NCI-H82 (cell line): Measurements from ENCODE around the gene TNS4.

Source experiments
- DNase-seq: peaks from one replicate; lab custom pipeline; 2025; lab: John Stamatoyannopoulos, UW

Gene TNS4

DNA sequence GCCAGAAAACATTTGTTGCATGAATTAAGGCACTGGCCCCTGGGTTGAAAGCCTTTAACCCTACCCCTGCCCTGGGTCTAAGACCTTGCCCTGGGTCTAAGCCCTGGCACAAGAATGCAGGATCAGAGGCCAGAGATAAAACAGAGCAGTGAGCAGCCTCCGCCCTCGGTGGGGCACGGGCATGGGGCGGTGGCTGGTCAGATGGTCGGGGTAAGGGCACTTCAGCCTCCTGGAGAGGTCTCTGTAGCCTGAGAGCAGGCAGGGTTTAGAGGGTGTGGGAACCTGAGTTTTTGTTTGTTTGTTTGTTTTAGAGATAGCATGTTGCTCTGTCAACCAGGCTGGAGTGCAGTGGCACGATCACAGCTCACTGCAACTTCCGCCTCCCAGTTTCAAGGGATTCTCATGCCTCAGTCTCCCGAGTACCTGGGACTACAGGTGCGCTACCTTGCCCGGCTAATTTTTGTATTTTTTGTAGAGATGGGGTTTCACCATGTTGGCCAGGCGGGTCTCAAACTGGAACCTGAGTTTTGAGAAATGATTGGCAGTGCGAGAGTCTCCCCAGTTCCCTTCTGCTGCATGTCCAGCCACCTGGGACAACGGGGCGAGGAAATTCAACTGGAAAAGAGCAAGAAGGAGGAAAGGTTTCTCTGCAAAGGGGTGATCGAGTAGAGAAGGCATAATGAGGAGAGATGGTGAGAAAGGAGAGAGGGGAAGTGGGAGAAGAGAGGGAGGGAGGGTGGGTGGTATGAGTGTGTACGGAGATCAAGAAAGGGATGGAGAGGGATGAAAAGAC, 27.7 kb downstream of the TNS4 start:
- DNase-seq = no peak

DNA sequence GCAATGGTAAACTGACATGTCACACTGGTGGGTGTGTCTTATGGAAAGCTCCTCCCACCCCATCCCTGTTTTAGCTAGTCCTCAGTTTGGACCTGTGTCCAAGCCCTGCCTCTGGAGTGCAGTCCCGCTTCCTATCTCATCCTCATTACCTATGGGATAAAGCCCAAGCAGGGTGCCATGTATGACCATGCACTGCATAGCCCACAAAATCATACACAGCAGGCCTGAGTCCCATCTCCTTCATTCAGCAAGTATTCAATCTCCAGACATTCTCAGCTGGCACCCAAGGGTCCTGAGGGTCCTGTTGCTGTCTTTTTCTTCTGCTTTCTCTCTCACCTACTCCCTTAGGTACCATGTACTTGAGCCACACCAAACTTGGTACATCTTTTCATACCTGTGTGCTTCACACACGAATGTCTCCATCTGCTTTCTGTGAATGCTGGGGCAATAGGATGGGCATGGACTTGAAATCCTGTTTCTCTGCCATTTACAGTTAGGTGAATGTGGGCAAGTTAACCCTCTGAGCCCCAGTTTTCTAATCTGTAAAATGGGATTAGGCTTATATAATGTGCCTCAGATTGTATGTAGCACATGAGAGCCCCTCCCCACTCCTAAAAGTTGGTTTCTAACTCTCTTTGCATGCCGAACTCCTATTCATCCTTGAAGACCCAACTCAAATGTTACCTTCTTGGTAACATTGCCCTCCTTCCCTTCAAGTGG, 28.5 kb downstream of the TNS4 start:
- DNase-seq = no peak

DNA sequence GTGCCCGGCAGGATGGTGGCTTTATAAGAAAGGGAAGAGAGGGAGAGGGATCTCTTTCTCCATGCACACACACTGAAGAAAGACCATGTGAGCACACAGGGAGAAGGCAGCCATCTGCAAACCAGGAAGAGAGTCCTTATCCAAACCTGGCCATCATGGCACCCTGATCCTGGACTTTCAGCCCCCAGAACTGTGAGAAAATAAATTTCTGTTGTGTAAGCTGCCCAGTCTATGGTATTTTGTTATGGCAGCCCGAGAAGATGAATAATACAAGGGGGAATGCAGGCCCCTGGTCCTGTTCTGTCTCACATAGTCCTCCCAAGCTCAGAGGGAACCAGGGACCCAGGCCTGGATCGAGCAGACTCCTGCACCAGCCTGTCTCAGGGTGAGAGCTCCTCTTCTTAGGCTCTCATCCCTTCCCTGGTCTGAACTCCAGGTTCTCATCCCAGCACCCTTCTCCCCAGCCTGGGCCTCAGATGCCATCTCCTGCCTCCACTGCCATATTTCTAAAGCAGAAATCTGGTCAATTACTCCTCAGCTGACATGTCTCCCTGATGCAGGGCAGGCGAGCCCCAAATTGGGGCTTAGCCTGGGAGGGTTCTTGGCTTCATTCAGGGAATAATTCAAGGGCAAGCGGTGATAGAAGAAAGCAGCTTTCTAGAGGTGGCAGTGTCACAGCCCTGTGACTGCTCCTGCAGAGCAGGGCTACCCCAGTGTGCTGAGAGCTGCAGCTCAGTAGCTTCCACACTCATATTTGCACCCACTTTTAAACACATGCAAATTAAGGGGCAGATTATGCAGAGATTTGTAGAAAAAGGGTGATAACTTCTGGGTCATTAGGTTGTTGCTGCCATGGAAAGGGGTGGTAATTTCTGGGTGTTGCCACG, 29.3 kb downstream of the TNS4 start:
- DNase-seq = no peak

DNA sequence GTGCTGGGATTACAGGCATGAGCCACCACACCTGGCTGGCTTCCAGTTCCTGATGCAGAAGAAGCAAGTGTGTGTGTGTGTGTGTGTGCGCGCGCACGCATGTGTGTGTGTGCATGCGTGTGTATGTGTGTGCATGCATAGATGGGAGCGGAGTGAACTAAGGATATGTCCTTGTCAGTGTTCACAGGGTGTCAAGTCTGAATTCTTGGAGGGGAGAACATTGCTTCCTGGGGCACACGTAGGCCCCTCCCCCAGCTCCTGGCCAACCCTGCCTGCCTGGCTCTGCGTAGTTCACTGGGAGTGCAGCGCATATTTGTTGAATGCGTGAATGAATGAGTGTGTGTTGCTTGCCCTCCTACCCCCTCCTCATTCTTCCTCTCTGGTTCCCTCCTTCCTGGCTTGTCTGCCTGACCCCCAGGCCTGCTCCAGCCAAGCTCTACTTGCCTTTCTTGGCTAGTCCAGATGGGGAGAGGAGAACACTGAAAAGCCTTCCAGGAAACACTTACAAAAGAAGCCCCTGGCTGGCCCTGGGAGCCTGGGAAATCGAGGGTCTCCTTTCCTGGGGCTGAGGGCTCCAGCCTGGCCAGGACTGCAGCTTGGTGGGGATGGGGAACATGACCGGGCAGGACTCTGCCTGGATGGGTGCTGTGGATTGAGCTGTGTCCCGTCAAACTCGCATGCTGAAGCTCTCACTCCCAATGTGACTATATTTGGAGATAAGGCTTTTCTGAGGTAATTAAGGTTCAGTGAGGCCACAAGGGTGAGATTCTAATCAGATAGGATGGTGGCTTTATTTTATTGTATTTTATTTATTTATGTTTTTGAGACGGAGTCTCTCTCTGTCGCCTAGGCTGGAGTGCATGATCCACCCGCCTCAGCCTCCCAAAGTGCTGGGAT, 30.2 kb downstream of the TNS4 start:
- DNase-seq = no peak

DNA sequence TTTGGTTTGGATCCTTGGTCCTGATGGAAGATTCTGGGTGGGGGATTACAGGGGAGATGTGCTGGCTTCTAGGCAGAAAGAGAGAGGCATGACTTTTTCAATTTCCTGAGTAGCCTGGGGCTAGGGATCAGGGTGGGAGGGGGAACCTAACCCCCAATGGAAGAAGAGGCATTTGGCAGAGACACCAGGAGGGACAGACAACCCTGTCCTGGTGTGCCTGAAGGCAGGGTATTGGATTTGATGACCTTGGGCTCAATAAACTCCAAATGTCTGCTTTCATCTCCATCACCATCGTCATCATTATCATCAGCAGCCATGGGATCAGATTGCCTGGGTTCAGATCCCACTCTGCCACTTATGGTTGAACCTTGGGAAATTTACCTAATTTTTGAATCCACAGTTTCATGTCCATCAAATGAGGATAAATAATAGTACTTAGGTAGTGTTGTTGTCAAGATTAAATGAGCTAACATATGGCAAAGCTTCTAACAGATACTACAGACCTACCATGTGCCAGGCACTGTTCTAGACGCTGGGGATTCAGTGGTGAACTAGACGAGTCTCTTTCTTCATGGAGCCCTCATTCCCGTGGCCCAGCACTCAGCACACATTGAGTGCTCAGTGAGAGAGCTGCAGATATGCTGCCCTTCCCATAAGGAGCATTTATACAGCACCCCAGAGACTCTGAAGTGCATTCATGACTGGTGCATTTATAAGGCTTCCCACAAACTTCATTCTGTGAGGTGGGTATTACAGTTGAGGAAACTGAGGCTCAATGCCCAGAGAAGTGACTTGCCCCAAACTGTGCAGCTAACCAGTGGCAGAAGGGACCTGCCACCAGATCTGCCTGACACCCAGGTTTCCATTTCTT, 31.4 kb downstream of the TNS4 start:
- no peak for DNase-seq

DNA sequence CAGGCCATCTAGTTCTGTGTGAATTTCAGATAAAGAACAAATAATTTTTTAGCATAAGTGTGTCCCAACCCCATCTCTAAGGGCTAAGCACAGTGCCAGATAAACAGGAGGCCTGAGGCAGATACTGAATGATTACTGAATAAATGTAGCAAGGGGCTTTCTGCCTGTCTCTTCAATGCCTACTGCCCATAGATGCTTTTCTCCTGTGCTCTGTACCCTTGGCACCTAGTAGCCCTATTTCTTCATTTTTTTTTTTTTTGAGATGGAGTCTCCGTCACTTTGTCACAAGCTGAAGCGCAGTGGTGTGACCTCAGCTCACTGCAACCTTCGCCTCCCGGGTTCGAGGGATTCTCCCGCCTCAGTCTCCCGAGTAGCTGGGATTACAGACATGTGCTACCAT, 32.9 kb downstream of the TNS4 start:
- DNase-seq = no peak

DNA sequence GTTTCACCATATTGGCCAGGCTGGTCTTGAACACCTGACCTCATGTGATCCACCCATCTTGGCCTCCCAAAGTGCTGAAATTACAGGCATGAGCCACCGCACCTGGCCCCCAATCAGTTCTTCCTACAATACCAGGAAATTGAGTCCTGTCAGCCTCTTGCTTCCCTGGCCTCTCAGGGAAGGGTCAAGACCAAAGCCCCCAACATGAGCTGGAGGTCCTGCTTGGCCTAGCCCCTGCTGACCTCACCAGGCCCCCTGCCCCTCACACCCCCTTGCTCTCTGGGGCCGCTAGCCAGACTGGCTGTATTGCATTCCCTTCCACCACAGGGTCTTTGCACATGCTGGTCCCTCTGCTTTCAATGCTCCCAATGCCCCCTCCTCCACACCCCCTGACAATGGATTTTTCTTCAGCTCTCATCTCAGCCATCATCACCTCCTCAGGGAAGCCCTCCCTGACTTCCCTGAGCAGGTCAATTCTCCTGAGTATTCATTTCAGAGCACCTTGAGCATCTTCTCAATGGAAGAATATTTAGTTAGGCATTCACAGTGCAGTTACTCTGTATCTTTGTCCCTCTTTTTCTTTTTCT, 34.0 kb downstream of the TNS4 start:
- DNase-seq = no peak

DNA sequence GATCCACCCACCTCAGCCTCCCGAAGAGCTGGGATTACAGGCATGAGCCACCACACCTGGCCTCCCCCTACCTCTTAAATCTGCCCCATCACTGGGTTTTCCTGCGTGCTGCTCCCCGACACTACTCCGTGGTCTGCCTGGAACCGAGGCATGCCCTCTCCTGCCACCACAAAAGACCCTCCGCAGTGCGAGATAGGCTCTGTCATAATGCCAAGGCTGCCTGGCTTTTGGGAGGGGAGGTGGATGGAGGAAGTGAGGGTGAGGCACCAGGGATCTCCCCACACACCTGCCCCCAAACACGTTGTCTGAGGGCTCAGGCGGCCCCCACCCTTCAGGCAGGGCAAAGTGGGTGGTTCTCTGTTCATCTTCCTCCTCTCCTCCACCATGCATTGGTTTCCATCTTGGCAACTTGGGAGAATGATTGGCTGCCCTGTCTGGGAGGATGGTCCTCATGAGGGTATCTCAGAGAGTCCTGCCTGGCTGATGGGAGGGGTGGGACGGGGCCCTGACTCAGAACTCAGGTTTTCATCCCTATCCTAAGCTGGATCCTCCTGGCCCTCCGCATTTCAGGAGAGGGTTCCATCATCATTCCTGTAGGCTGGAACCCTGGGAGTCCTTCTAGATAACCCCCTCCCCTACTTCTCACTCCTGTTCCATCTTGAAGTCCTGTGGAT, 35.0 kb downstream of the TNS4 start:
- DNase-seq = no peak

DNA sequence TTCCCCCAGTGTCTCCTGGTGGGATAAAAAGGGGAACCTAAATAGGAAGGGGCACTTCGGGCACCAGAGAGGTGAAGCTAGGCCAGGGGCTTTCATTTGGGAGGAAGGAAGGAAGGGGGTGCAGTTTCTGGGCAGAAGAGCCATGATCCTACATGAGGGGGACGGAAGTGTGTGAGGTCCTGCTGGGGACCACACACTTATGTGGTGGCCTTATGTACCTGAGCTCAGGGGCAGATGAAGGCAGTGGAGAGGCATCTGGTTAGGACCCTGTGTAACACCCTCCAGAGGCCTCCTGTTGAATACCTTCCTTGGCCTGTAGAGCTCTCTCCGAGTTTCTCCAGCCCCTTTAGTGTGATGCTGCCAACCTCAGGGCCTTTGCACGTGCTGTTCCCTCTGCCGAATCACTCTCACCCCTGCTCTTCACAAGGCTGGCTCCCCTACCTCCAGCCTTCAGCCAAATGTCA, 37.0 kb downstream of the TNS4 start:
- no peak for DNase-seq

DNA sequence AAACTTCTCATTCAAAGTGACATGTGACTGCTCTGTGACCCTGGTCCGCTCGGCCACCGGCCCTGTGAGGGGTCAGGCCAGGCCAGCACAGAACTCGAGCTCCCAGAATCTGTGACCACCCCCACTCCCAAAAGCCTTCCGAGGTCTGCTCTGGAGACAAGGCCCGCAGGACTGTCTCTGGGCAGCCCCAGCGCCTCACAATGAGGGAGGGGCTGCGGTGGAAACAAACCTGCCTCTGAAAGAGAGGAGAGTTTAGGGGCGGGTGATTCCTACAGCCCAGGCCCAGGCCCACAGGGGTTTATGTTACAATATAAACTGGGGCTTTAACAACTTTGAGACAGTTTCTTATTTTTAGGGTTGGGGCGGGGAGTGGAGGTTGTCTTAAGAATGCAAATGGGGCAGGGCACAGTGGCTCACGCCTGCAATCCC, 38.3 kb downstream of the TNS4 start:
- DNase-seq = no peak

DNA sequence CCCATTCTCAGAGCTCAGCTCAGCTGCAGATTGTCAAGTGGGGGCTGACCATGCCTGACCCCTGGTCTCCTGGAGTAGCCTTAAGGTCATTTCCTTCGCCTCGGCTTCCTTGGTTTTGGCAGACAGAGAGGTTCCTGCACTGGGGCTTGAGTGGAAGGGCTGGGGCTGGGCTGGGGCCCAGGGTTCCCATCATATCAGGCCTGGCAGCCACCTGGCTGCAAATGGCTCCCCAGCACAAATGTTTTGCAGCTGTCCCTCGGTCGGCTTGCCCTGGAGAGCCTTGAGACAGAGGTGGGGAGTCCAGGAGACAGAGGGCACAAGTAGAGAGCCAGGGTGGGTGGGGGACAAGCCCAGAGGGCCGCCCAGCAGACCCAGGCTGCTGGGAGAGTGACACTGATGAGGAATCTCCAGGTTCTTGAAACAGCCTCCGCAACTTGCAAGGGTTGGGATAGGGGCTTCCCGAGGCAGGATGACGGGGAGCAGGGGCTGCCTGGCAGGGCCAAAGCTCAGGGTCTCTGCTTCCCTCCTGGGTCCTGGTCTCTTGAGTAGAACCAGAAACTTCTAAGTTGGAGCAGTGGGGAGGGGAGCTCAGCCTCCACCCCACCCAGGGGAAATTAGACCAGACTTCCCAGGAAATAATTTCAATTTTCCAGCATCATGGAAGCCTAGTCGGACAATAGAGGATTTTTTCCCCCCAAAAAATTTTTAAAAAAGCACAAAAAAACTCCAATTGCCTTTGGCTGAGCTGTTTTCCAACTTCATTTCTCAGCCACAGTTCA, 38.9 kb downstream of the TNS4 start:
- no peak for DNase-seq

DNA sequence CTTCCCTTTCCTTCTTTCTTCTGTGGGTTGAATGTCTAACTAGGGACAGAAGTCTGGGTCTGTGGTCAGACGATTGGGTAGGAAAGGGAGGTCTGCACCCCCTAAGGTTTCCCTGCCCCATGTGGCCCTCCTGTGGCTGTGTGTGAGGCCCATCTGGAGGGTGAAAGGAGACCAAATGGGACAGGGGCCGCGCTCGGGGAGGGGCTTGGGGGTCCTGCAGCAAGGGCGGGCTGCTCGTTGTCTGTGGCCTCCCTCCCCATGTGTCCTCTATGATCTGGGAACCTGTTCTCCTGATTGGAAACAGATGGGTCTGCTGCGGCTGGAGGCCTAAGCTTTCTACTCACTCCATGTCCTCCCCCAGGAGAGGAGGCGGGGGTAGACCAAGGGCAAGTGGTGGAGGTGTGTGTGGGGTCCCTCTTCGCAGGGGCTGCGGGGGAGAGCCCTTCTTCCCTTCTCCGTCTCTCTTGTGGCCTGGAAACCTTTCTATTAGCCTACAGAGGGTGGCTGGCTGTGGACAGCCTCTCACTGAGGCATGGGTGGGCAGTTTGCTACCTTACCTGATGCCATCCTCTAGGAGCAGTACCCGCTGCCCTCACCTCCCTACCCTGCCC, 39.6 kb downstream of the TNS4 start:
- no peak for DNase-seq

DNA sequence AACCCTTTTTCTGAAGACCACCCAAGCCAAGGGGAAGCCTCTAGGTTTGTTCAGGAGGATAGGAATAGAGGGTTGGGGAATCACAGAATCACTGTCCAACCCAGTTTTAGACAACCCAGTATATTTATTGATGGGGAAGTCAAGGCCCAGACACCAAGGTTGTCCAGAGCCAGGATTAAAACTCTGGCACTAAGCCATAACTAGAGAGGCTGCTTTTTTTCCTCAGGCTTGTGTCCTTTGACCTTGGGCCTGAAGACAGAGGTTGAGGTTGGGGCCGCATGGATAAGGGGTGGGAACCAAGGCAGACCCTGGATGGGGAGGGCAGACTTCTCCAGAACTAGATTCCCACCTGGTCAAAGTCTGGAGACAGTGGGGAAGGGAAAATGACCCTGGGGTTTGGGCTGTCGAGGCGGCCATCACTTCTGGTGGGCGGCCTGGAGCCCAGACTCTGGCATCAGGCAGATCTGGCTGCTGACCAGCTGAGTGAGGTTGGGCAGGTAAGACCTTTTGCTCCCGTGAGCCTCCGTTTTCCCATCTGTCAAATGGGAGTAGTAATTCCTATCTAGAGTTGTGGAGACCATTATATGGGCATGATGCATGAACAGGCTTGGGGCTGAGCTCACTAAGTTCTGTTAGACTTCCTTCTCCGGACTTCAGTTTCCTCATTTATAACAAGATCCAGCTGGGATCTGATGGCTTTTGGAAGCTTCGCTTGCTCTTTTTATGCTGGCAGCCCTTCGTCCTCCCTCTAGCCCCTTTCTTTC, 40.3 kb downstream of the TNS4 start:
- DNase-seq = peak; percentile 42

DNA sequence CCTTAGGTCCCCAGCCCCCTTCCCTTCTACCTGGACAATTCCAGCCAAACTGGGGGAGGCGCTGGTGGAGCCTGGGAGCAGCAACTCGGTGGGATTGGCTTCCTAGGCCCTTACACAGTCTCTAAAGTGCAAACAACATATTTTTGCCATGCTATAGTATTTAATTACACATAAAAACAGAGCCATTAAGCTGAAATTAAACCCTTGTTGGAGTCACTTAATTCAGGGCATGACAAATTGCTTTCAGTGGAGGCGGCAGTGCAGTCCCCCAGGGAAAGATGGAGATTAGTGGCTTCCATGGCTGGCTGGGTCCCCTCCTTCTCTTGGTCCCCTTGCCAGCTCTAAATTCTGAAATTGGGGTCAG, 40.8 kb downstream of the TNS4 start:
- DNase-seq = peak; percentile 51

DNA sequence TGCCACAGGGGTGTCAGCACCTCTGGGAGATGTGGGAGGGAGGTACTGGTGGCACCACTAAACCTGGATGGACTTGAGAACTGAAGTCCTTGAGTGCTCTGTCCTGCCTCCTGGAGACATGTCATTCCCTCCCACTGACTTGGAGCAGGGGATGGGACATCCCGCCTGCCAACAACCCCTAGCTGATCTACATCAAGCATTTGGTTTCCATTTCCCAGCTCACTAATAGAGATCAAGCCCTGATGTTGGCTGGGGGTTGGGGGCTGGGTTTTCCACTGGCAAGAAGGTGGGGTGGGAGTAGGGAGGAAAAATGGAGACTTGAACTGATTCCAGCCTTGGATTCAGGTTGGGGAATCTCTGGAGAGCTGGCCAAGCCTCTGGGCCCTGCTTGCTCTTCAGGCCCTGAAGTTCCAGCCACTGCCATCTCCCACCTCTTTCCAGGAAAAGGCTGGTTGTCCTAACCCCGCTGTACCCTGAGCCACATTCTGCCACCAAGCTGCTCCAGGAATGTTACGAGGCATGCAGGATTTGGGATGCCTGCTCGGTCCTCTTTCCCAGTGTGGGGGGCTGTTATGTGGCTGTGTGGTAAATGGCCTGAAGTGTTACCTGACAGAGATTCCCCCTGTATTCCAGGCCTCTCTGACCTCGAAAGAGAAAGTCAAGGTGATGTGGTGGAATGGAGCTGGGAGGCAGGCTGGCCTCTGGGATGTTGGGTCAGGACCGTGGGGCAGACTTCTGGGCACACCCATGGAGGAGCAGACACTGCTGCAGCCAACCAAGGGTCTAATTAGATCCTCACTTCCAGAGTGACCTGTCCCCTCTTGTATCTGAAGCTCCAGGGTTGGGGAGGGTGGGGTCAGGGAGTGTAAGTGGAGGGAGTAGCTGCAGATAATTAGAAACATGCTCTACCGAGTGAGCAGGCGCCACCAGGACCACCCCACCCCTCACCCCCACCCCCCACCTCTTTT, 41.5 kb downstream of the TNS4 start:
- DNase-seq = no peak

DNA sequence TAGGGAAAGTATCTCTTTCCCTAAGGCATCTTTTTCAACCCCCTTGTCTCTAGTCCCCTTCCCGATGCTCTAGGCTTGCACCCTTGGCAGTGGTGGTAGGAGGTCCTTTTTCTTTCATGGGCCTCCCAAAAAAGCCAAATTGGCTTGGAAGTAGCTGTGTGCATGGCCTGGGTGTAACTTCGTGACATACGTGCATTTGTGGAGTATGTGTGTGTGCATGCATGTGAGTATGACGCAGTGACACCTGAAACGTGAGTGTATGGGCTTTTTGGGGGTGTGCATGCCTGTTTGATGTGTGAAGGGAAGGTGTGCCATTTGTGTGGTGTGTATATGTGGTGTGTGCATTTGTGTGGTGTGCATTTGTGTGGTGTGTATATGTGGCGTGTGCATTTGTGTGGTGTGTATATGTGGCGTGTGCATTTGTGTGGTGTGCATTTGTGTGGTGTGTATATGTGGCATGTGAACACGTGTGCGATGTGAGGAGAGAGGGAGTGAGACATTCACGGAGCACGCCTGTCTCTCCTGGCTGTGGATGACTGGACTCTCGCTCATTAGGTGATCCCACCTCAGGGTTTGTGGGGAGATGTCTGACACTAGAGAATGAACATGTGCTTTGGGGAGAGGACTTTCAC, 42.5 kb downstream of the TNS4 start:
- no peak for DNase-seq
